Measurements from ENCODE around the gene DR1.
"Not testable (repeated sequence)": the region's sequence is repeated elsewhere in the genome, so short reads cannot be mapped to it uniquely, and the experiment has no call there.

Gene DR1

GRCh38 chr1:93340090-93340489 is 5.6 kb upstream of the DR1 start:
- DNase-seq (ENCODE audit: low spot score) = no peak

- no peak for DNase-seq (ENCODE audit: low spot score)
Observed at GRCh38 chr1:93344484-93344883, 1.2 kb upstream of the DR1 start.

GRCh38 chr1:93344886-93345632 is 648 bp upstream of the DR1 start:
- no peak for DNase-seq (ENCODE audit: low spot score)

GRCh38 chr1:93346421-93346993 is 800 bp downstream of the DR1 start:
- peak; percentile 18 for DNase-seq (ENCODE audit: low spot score)

GRCh38 chr1:93347334-93347899 is 1.7 kb downstream of the DR1 start:
- DNase-seq (ENCODE audit: low spot score) = no peak

DNA sequence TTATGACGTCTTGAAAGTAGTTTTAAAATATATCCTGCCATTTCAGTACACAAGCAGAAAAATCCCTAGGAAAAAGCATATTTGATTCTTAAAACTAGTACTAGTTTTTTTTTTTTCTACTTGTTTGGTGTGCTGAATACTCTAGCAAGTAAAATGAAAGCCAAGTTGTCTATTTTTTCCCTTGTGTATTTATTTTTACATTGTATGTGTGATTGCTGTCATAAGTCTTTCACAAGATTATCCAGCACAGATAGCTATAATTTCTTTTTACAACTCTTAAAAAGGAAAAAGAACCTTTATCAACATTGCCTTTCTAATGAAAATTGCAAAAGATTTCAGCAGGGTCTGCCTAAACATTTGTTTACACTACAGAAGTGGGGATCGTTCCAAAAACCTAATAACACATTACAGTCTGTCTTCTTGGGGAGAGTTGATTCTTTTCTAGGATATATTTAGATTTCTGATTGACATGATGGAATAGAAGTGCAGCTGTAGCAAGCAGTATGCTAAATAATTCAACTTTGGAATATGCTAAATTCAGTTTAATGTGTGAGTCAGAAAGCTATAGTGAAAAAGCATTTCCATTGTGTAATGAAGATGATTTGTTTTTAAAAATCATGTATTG is 2.5 kb downstream of the DR1 start:
- no peak for DNase-seq (ENCODE audit: low spot score)

DNA sequence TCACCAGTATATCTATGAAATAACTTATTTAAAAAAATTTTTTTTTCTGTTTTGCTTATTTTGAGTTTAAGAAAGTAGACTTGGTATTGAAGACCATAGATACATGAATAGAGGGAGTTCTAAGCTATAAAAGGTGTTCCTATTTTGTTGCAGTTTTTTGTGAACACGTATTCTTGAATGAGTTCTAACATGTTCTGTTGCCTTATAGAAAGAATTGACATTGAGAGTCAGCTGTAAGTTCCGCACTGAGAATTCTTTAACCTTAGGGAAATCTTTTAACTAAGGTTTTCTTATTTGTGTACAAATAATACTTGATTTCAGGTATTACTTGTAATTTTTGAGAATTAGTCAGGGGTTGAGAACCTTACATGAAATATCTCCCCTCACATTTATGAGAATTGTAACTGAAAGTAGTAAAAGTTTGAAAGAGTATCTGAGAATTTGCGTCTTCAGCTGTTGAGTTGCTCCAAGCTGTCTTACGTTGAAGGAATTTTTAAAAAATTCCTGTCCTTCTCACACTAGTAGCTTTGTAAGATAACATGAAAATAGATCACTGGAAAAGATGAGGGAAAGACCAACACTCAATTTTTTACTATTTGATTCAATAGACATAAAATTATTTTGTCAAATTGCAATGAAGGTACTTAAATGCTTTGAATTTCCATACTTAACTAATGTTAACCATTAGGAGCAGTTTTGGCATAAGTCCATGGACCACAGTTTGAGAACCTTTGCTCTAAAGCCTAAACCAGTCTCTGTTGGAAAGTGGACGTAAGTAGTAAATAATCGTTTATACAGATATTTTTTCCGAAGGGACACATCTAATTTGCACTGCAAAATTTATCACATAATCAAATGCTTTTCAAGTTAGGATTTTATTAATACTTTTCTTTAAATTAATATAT is 3.8 kb downstream of the DR1 start:
- DNase-seq (ENCODE audit: low spot score) = no peak

GRCh38 chr1:93350322-93350721 is 4.6 kb downstream of the DR1 start:
- no peak for DNase-seq (ENCODE audit: low spot score)

DNA sequence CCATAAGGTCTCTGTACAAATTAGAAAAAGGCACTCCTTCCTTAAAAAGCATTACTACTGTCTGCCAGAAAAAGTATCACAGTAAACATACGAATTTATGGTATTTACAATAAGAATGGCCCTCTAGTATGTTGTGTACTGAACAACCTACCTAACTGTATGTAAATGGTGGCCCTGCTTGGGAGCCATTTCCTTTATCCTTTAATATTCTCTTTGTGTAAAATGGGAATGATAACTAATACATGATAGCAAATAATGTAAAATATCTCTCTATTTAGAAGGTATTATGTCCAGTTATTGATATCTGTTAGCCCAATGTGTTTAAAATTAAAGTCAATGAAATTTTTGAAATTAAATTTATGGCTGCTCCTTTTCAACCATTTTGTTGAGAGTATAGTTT is 5.2 kb downstream of the DR1 start:
- no peak for DNase-seq (ENCODE audit: low spot score)

DNA sequence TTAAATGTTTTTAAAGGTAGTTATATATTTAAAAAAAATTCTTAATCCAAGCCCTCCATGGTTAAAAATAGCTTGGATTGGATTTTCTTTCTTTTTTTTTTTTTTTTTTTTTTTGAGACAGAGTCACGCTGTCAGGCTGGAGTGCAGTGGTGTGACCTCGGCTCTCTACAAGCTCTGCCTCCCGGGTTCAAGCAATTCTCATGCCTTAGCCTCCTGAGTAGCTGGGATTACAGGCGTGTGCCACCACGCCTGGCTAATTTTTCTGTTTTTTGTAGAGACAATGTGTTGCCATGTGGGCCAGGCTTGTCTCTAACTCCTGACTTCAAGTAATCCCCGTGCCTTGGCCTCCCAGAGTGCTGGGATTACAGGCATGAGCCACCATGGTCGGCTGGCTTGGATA is 5.6 kb downstream of the DR1 start:
- not testable (repeated sequence) for DNase-seq (ENCODE audit: low spot score)

DNA sequence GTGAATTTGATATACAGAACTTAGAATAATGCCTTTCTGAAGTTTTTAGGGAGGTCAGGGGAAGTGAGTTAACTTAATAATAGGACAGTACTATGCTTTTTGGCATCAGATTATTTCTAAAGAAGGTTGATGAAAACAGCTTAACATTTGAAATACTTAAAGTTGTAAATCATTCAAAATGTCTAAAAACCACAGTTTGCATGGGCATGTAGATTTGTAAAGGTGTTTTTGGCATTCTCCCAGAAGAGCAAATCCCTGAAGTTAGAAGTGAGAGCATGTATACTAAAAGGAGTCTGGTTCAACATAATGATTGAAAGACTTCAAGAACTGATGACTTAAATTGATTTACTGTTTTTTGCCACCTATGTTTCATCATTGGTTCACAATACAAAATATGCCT is 6.7 kb downstream of the DR1 start:
- no peak for DNase-seq (ENCODE audit: low spot score)

DNA sequence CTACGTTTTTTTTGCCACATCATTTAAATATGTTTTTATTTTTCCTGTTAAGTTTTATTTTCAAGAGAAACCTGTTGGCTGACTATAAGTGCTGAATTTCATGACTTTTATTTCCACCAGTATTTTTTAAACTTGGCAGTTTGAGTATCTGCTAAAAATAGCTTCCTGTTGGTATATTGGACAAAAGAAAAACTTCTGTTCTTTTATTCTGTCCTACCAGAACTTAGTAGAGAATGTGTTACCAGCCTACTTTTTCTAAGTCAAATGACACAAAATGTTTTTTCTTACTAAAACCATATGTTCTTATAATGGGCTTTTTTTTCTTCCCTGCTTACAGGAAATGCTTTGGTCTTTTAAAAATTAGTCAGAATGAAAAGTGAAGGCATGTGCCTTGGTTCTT is 7.6 kb downstream of the DR1 start:
- no peak for DNase-seq (ENCODE audit: low spot score)

- DNase-seq (ENCODE audit: low spot score) = no peak
Observed at GRCh38 chr1:93354749-93355148, 9.0 kb downstream of the DR1 start.

DNA sequence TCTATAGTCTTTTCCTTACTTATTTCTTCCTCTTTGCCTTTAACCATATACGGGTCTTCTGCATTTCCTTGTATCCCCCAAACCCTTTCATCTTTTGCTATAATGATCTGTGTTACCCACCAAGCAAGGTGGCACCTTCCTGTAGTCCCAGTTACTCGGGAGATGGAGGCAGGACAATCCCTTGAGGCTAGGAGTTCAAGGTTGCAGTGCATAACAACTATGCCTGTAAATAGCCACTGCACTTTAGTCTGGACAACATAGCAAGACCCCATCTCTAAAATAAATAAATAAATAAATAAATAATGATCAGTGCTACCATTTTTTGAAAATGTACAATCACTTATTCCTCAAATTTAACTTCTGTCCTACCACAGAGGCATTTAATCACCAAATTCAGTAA is 11.5 kb downstream of the DR1 start:
- DNase-seq (ENCODE audit: low spot score) = no peak

DNA sequence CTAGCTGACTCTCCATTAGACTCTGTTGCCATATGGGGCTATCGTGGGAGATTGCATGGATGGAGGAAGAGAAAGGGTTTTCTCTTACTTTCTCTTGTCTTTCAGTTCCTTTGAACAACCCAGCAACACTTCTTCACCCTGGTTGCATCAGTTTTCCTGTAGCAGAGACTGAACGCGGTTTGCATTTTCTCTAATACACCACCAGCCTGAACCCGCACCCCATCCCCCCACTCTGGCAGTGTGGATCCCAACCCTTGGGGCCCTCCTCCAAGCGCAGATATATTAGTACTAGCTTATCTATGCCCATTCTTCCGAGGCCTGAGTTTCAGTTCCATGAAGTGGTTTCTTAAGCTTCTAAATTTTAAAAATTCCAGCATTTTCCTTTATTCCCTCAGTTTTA is 12.6 kb downstream of the DR1 start:
- DNase-seq (ENCODE audit: low spot score) = no peak

- DNase-seq (ENCODE audit: low spot score) = no peak
Observed at GRCh38 chr1:93360111-93360510, 14.4 kb downstream of the DR1 start.

- DNase-seq (ENCODE audit: low spot score) = no peak
Observed at GRCh38 chr1:93362237-93362636, 16.5 kb downstream of the DR1 start.

- DNase-seq (ENCODE audit: low spot score) = no peak
Observed at GRCh38 chr1:93365813-93366212, 20.1 kb downstream of the DR1 start.

DNA sequence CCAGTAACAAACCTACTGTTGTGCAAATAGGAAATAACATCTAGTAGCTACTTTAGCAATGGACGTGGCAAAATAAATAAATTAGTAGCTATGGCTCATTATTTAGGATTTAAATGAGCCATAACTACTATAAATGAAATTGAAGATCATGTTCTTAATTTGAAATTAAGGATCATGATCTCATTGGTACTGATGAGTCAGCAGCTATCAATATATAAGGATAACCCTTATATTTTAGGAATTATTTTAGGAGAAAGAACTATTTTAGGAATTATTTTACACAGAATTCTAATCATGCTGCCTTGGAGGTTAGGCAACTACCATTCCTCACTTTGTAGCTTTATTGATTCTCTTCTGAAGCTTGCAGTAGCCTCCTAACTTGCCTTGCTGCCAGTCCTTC is 24.0 kb downstream of the DR1 start:
- DNase-seq (ENCODE audit: low spot score) = no peak

DNA sequence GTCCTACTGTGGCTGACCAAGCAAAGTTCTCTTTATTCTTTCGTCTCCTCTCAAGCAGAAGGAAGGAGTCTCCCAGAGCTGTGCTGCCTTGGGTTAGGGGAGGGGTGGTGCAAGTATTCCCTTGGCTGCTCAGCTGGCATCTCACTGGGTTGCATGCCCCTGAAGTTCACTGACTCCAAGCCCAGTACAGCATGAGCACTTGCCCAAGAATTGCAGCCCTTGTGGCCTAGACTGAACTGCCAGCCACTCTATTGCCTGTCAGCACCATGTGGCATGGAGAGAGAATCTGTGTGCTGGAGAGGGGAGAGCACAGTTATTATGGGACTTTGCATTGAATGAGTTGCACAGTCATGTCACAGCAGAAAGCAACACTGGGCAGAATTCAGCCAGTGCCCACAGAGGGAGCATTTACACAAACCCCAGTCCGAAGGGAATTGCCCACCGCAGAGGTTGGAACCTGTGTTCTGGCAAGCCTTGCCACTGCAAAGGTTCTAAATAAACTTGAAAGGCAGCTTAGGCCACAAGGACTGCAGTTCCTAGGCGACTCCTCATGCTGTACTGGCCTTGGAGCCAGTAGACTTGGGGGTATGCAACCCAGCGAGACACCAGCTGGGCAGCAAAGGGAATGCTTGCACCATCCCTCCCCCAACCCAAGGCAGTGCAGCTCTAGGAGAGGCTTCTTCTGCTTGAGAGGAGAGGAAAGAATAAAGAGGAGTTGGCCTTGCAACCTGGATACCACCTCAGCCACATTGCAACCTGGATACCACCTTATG is 28.8 kb downstream of the DR1 start:
- no peak for DNase-seq (ENCODE audit: low spot score)

DNA sequence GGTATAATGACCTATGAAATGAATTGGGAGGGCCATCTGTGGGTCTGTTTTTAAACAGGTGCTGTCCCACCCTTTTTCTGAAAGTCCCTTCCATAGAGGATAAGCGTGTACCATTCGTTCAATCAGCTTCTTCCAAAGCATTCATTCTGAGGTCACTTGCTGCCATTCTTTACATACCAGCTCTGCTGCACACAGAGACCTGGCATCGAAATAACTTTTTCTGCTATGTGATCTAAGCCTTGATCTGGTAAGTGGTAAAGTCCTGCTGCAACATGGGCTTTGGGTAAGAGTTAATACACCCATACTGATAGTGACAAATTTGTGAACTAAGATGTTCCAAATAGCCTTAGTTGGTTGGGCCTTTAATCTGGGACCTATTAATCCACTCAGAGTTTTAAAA is 38.9 kb downstream of the DR1 start:
- no peak for DNase-seq (ENCODE audit: low spot score)

DNA sequence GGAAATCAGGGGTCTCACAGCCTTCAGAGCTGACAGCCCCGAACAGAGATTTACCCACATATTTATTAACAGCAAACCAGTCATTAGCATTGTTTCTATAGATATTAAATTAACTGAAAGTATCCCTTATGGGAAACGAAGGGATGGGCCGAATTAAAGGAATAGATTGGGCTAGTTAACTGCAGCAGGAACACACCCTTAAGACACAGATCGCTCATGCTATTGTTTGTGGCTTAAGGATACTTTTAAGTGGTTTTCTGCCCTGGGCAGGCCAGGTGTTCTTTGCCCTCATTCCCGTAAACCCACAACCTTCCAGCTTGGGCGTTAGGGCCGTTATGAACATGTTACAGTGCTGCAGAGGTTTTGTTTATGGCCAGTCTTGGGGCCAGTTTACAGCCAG is 40.6 kb downstream of the DR1 start:
- not testable (repeated sequence) for DNase-seq (ENCODE audit: low spot score)
